GM18907 (cell line): Measurements from ENCODE around the gene BCS1L.

Experiments used
- ATAC-seq: cut with Tn5 transposase; IDR thresholded peaks from one replicate; pipeline ENCODE4 v1.9.1; 2021; ENCODE audit warnings: mild to moderate bottlenecking, moderate library complexity; ENCODE audit not compliant: unreplicated experiment

BCS1L gene

DNA sequence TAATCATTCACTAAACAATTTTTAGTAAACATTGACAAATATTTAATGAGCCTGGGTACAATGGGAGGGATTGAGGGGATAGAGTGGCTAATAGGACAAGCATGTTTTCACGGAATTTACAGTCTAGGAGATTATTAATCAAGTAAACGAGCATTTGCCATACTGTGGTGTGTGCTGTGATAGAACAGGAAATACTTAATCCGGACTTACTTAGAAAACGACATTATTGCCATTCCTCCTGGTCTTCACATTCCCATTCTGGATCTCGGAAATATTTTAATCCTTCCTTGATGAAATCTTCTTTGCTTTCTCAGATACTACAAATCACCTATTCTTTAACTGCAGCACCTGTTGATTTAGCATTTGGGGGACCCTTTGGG lies 52.1 kb downstream of the BCS1L start:
- no peak for ATAC-seq
